Activated effector memory CD4-positive, alpha-beta T cell treated with anti-CD3 and anti-CD28 coated beads, Interleukin-2, amount 50 U/mL, for 16 hours (primary cell): ENCODE data around the gene BCO2.
"Not testable (repeated sequence)": the region's sequence is repeated elsewhere in the genome, so short reads cannot be mapped to it uniquely, and the experiment has no call there.

Source experiments
- DNase-seq: peaks from one replicate; pipeline ENCODE4 v3.0.0-alpha.2; 2020

Gene BCO2

GRCh38 chr11:112167145-112167544 is 8.2 kb upstream of the BCO2 start, which contains the start of gene TEX12:
TSS of gene TEX12 (plus strand) at chr11:112167372. CDS start at chr11:112169269, 1,897 bp downstream.
- no peak for DNase-seq

- no peak for DNase-seq
Measured at GRCh38 chr11:112172362-112172994, 2.8 kb upstream of the BCO2 start.

GRCh38 chr11:112173152-112173551 is 2.2 kb upstream of the BCO2 start:
- DNase-seq, result no peak

GRCh38 chr11:112175599-112175952 is 264 bp downstream of the BCO2 start:
- DNase-seq, result no peak

- DNase-seq, result no peak
Measured at GRCh38 chr11:112176077-112176476, 765 bp downstream of the BCO2 start.

- DNase-seq, result no peak
Measured at GRCh38 chr11:112177589-112177988, 2.3 kb downstream of the BCO2 start.

- DNase-seq, result no peak
Measured at GRCh38 chr11:112178428-112178827, 3.1 kb downstream of the BCO2 start.

- no peak for DNase-seq
Measured at GRCh38 chr11:112178936-112179335, 3.6 kb downstream of the BCO2 start.

- DNase-seq, result no peak
Measured at GRCh38 chr11:112179601-112180000, 4.3 kb downstream of the BCO2 start.

- no peak for DNase-seq
Measured at GRCh38 chr11:112182867-112183266, 7.6 kb downstream of the BCO2 start.

- no peak for DNase-seq
Measured at GRCh38 chr11:112185883-112186282, 10.6 kb downstream of the BCO2 start.

GRCh38 chr11:112186304-112186703 is 11.0 kb downstream of the BCO2 start:
- DNase-seq, result no peak

GRCh38 chr11:112195113-112195512 is 19.8 kb downstream of the BCO2 start:
- DNase-seq, result not testable (repeated sequence)

GRCh38 chr11:112195951-112196351 is 20.6 kb downstream of the BCO2 start:
- no peak for DNase-seq

GRCh38 chr11:112196519-112197087 is 21.3 kb downstream of the BCO2 start:
- no peak for DNase-seq

- not testable (repeated sequence) for DNase-seq
Measured at GRCh38 chr11:112199101-112199500, 23.8 kb downstream of the BCO2 start.

GRCh38 chr11:112200252-112200651 is 24.9 kb downstream of the BCO2 start:
- DNase-seq, result no peak

GRCh38 chr11:112206071-112206470 is 30.8 kb downstream of the BCO2 start:
- DNase-seq, result no peak

- DNase-seq, result no peak
Measured at GRCh38 chr11:112210890-112211289, 35.6 kb downstream of the BCO2 start.

GRCh38 chr11:112211536-112211935 is 36.2 kb downstream of the BCO2 start:
- DNase-seq, result no peak

GRCh38 chr11:112212290-112212689 is 37.0 kb downstream of the BCO2 start:
- DNase-seq, result no peak

GRCh38 chr11:112212710-112213109 is 37.4 kb downstream of the BCO2 start:
- DNase-seq, result no peak

- DNase-seq, result no peak
Measured at GRCh38 chr11:112213753-112214152, 38.4 kb downstream of the BCO2 start.

- no peak for DNase-seq
Measured at GRCh38 chr11:112215621-112216020, 40.3 kb downstream of the BCO2 start.

- DNase-seq, result no peak
Measured at GRCh38 chr11:112216561-112217105, 41.3 kb downstream of the BCO2 start.
